HCT116 (cell line): ENCODE results near the gene SIRPA. TPM values are rescaled to one million over a fixed set of nuclear protein-coding genes. Genes with fewer than 3 reads are reported as not detected.

Experiments used
- ATAC-seq: fragments of 200-7000 bp; cut with Tn5 transposase; 2 replicates; pipeline ENCODE4 v1.9.1; 2020; ENCODE audit warnings: mild to moderate bottlenecking, moderate library complexity
- BruUV-seq: library from RNA; stranded (reverse); fragments of 400-500 nt; replicated peaks from 2 replicates; lab custom pipeline; 2021; lab: Mats Ljungman, UMichigan
- CTCF ChIA-PET: fragments of 300-600 bp; sonication (Branson Sonifier 250); formaldehyde crosslinking; loops from one replicate; lab custom pipeline; 2021; ENCODE audit warnings: antibody characterized with exemption; lab: Charles Lee
- POLR2A ChIA-PET: fragments of 300-600, 350-600 bp; sonication (Branson Sonifier 250); formaldehyde crosslinking; loops from one replicate; lab custom pipeline; 2021; ENCODE audit warnings: antibody characterized with exemption; lab: Charles Lee
- RAD21 ChIA-PET, 2 experiments: fragments of 300-600 bp; sonication (Branson Sonifier 250); formaldehyde crosslinking; loops; one replicate each; lab custom pipeline; 2023; ENCODE audit warnings: low total read pairs in 2 of 2; ENCODE audit not compliant: uncharacterized antibody in 2 of 2, unreplicated experiment in 2 of 2, low non-redundant PET in 1 of 2; lab: Charles Lee
- DNase-seq: peaks from one replicate; pipeline ENCODE4 v3.0.0-alpha.2; 2010; ENCODE audit warnings: low read depth, low spot score
- H2AFZ ChIP-seq: fragments of 200-600 bp; shearing (Covaris generic), sonication (generic); 2 replicates; pipeline ENCODE4 v1.6.1; 2017; ENCODE audit warnings: low read depth, mixed run types, mixed read lengths, antibody characterized with exemption, low read length; ENCODE audit not compliant: poor library complexity, severe bottlenecking
- H3K27ac ChIP-seq: 2 replicates; pipeline ENCODE4 v1.5.1; 2012; ENCODE audit warnings: low read depth, low read length
- H3K27me3 ChIP-seq: fragments of 200-600 bp; sonication (generic); 2 replicates; pipeline ENCODE4 v1.6.1; 2016; ENCODE audit warnings: mixed run types, low read length, mixed read lengths; ENCODE audit not compliant: insufficient read depth
- H3K36me3 ChIP-seq, 2 experiments: fragments of 200-500 bp in 1 of 2; fragments of 200-600 bp in 1 of 2; sonication (Bioruptor generic) in 1 of 2; sonication (generic) in 1 of 2; 2 replicates each; pipeline versions ENCODE4 v1.5.1 to v1.6.1; 2014 to 2016; ENCODE audit warnings: low read length in 2 of 2, inconsistent platforms in 1 of 2, mixed read lengths in 1 of 2, mixed run types in 1 of 2; ENCODE audit not compliant: insufficient read depth in 2 of 2, control insufficient read depth in 1 of 2
- H3K4me1 ChIP-seq, 2 experiments: fragments of 200-600 bp in 1 of 2; sonication (generic) in 1 of 2; 2 replicates each; pipeline versions ENCODE4 v1.5.1 to v1.6.1; 2012 to 2017; ENCODE audit warnings: low read length in 2 of 2, inconsistent platforms in 1 of 2, mild to moderate bottlenecking in 1 of 2, mixed read lengths in 1 of 2, mixed run types in 1 of 2, moderate library complexity in 1 of 2; ENCODE audit not compliant: insufficient read depth in 2 of 2, control insufficient read depth in 1 of 2
- H3K4me2 ChIP-seq: fragments of 200-600 bp; sonication (generic); 2 replicates; pipeline ENCODE4 v1.6.1; 2017; ENCODE audit warnings: mixed run types, low read length, mixed read lengths
- H3K4me3 ChIP-seq, 2 experiments: fragments of 200-600 bp in 1 of 2; sonication (generic) in 1 of 2; replicated peaks in 1 of 2; 2 replicates each; pipeline ENCODE4 v1.5.1; 2011 to 2016; ENCODE audit warnings: low read length in 2 of 2, control low read depth in 1 of 2, low read depth in 1 of 2, mild to moderate bottlenecking in 1 of 2, mixed read lengths in 1 of 2, mixed run types in 1 of 2
- H3K79me2 ChIP-seq: fragments of 200-600 bp; sonication (generic); 2 replicates; pipeline ENCODE4 v1.6.1; 2017; ENCODE audit warnings: mild to moderate bottlenecking, mixed run types, low read length, moderate library complexity, mixed read lengths; ENCODE audit not compliant: insufficient read depth
- H3K9ac ChIP-seq: fragments of 200-600 bp; sonication (generic); 2 replicates; pipeline ENCODE4 v1.6.1; 2016; ENCODE audit warnings: low read length, mixed read lengths
- H3K9me2 ChIP-seq: fragments of 200-600 bp; sonication (generic), shearing (Covaris generic); 2 replicates; pipeline ENCODE4 v1.6.1; 2017; ENCODE audit warnings: mixed run types, mild to moderate bottlenecking, moderate library complexity; ENCODE audit not compliant: insufficient read depth
- H3K9me3 ChIP-seq, 2 experiments: fragments of 200-500 bp in 1 of 2; fragments of 200-600 bp in 1 of 2; sonication (Bioruptor generic) in 1 of 2; sonication (generic) in 1 of 2; 2 replicates each; pipeline ENCODE4 v1.6.1; 2014 to 2017; ENCODE audit warnings: low read length in 2 of 2, mixed read lengths in 2 of 2, inconsistent platforms in 1 of 2, low read depth in 1 of 2, mild to moderate bottlenecking in 1 of 2, mixed run types in 1 of 2, moderate library complexity in 1 of 2; ENCODE audit not compliant: control insufficient read depth in 1 of 2, insufficient read depth in 1 of 2
- H4K20me1 ChIP-seq: fragments of 200-600 bp; sonication (generic), shearing (Covaris generic); 2 replicates; pipeline ENCODE4 v1.6.1; 2017; ENCODE audit warnings: mixed run types, mild to moderate bottlenecking, moderate library complexity; ENCODE audit not compliant: insufficient read depth
- CBX3 ChIP-seq: IDR thresholded peaks from 2 replicates; pipeline ENCODE4 v1.6.1; 2012; ENCODE audit warnings: low read depth
- CEBPB ChIP-seq: IDR thresholded peaks from 2 replicates; pipeline ENCODE4 v1.6.1; 2012; ENCODE audit warnings: low read depth
- EZH2 ChIP-seq: fragments of 200-600 bp; sonication (generic); IDR thresholded peaks from 2 replicates; pipeline ENCODE4 v1.6.1; 2017; ENCODE audit warnings: antibody characterized with exemption, mixed run types
- FOSL1 ChIP-seq: IDR thresholded peaks from 2 replicates; pipeline ENCODE4 v1.6.1; 2012; ENCODE audit warnings: low read depth
- JUND ChIP-seq: IDR thresholded peaks from 2 replicates; pipeline ENCODE4 v1.6.1; 2012
- TCF7L2 ChIP-seq: IDR thresholded peaks from 2 replicates; pipeline ENCODE4 v1.7.0; 2011; ENCODE audit warnings: borderline replicate concordance, inconsistent platforms; ENCODE audit not compliant: insufficient read depth, insufficient read length; ENCODE audit errors: extremely low read depth
- intact Hi-C: fragments of 100-400 bp; cut with micrococcal nuclease; formaldehyde crosslinking; loops from 2 replicates; pipeline ENCODE4 v1.10.0; 2022
- total RNA-seq: library from RNA; stranded (reverse); gene quantifications from one replicate; pipeline ENCODE4 v1.2.1, GENCODE V29; 2021; ENCODE audit not compliant: unreplicated experiment
- TF ChIP-seq, protein P1 (sequence below): IDR thresholded peaks from 2 replicates; pipeline ENCODE4 v1.6.1; 2012
- TF ChIP-seq, protein P2 (sequence below): IDR thresholded peaks from 2 replicates; pipeline ENCODE4 v1.6.1; 2012; ENCODE audit warnings: low read depth

SIRPA gene
- total RNA-seq, 1 experiment from 2014 or later, result 15.3 TPM

DNA sequence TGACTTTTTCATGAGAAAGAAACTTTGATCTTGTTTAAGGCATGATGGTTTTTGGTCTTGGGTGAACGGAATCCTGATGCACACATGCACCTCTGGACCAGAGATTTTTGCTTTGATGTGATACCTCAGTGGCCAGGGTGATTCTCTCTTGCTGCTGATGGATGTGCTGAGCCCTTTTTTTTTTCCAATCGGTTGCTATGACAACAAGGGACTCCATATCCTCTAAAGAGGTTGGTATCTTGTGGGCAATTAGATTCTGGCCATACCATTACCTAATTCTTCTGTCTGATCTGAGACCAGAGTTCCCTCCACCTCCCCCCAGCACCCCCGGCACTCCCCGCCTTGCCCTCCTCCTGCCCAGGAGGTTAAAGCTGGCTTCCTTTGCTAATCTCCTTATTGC is 73.8 kb downstream of the SIRPA start:
- RAD21 ChIA-PET, result no interaction called here
- Histone ChIP-seq H3K9me2 (no peaks in the 10 kb centered on the region), H3K4me1 (peaks cover 0 to 6% of the 10 kb centered on the region in 2 experiments; a peak in 2 of 4 replicates), H3K27me3 (peaks cover 25% of the 10 kb centered on the region), H3K79me2 (no peaks in the 10 kb centered on the region), H3K9me3 (no peaks in the 10 kb centered on the region), H3K27ac (no peak overlapping the region), H4K20me1 (no peaks in the 10 kb centered on the region), H3K36me3 (no peaks in the 10 kb centered on the region), H2AFZ (no peak overlapping the region), H3K4me2 (no peak overlapping the region), H3K9ac (no peak overlapping the region), H3K4me3 (no peak overlapping the region)
- POLR2A ChIA-PET, result no interaction called here
- TF ChIP-seq, protein P1, sequence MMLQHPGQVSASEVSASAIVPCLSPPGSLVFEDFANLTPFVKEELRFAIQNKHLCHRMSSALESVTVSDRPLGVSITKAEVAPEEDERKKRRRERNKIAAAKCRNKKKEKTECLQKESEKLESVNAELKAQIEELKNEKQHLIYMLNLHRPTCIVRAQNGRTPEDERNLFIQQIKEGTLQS, result no peak
- no peak for TF ChIP-seq EZH2
- no peak for TF ChIP-seq JUND
- TF ChIP-seq, protein P2, sequence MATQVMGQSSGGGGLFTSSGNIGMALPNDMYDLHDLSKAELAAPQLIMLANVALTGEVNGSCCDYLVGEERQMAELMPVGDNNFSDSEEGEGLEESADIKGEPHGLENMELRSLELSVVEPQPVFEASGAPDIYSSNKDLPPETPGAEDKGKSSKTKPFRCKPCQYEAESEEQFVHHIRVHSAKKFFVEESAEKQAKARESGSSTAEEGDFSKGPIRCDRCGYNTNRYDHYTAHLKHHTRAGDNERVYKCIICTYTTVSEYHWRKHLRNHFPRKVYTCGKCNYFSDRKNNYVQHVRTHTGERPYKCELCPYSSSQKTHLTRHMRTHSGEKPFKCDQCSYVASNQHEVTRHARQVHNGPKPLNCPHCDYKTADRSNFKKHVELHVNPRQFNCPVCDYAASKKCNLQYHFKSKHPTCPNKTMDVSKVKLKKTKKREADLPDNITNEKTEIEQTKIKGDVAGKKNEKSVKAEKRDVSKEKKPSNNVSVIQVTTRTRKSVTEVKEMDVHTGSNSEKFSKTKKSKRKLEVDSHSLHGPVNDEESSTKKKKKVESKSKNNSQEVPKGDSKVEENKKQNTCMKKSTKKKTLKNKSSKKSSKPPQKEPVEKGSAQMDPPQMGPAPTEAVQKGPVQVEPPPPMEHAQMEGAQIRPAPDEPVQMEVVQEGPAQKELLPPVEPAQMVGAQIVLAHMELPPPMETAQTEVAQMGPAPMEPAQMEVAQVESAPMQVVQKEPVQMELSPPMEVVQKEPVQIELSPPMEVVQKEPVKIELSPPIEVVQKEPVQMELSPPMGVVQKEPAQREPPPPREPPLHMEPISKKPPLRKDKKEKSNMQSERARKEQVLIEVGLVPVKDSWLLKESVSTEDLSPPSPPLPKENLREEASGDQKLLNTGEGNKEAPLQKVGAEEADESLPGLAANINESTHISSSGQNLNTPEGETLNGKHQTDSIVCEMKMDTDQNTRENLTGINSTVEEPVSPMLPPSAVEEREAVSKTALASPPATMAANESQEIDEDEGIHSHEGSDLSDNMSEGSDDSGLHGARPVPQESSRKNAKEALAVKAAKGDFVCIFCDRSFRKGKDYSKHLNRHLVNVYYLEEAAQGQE, result no peak
- no peak for TF ChIP-seq TCF7L2
- no peak for TF ChIP-seq FOSL1
- no peak for TF ChIP-seq CEBPB
- TF ChIP-seq CBX3, result no peak
- CTCF ChIA-PET, result interaction anchor here (0.6 kb wide), 1 partner anchor 39 kb away, joined by 5 read pairs; no protein-coding TSS in a partner anchor
- DNase-seq (no peak), ATAC-seq (no peak)
- BruUV-seq, result no TSS peak
- intact Hi-C loops, result no loop called here
